GM10248 (cell line): ENCODE measurements around the gene CEP68.
"Not testable (repeated sequence)": the region's sequence is repeated elsewhere in the genome, so short reads cannot be mapped to it uniquely, and the experiment has no call there.

ENCODE experiments used
- CTCF ChIA-PET: fragments of 300-600 bp; sonication (Branson Sonifier 250); formaldehyde crosslinking; extraction: SDS; loops from one replicate; lab custom pipeline; 2021; ENCODE audit warnings: antibody characterized with exemption; lab: Yijun Ruan, JAX
- POLR2A ChIA-PET: fragments of 350-650 bp; sonication (Branson Sonifier 250); formaldehyde crosslinking; extraction: SDS; loops from one replicate; lab custom pipeline; 2020; ENCODE audit warnings: antibody characterized with exemption; lab: Yijun Ruan, JAX
- DNase-seq: peaks from one replicate; pipeline ENCODE4 v3.0.0; 2012; ENCODE audit errors: extremely low spot score
- CTCF ChIP-seq: IDR thresholded peaks from 2 replicates; pipeline ENCODE4 v1.5.1; 2012; ENCODE audit warnings: mild to moderate bottlenecking, low read depth; ENCODE audit errors: extremely low read depth, missing control alignments, control extremely low read depth

CEP68 gene

GRCh38 chr2:65129286-65129825, 73.1 kb downstream of the CEP68 start:
- no peak for TF ChIP-seq CTCF
- ChIA-PET POLR2A (interaction anchor here (0.5 to 2.1 kb wide), 9 partner anchors 9 to 212 kb away, joined by 3 to 29 read pairs (median 4); partner anchors contain the start of gene ACTR2), CTCF (interaction anchor here (0.6 to 3.0 kb wide), 21 partner anchors 10 to 475 kb away, joined by 3 to 19 read pairs (median 4); no protein-coding TSS in a partner anchor)

GRCh38 chr2:65129826-65130663, 73.8 kb downstream of the CEP68 start, which contains the start of gene RAB1A:
Gene RAB1A, minus strand, starts transcription at chr2:65130106. Its CDS starts 191 bp downstream, at chr2:65129915.
- POLR2A ChIA-PET: interaction anchor here (0.5 to 2.1 kb wide), 18 partner anchors 8 to 595 kb away, joined by 3 to 29 read pairs (median 4); partner anchors contain the start of gene ACTR2

More at GRCh38 chr2:65129286-65129825, 73.1 kb downstream of the CEP68 start:
- peak; percentile 20 for DNase-seq

GRCh38 chr2:65130664-65131175, 74.5 kb downstream of the CEP68 start:
- no peak for TF ChIP-seq CTCF
- no peak for DNase-seq
- ChIA-PET POLR2A (interaction anchor here (0.6 to 2.1 kb wide), 15 partner anchors 8 to 596 kb away, joined by 3 to 29 read pairs (median 4); partner anchors contain the start of gene ACTR2), CTCF (interaction anchor here (0.6 to 3.0 kb wide), 16 partner anchors 9 to 474 kb away, joined by 3 to 19 read pairs (median 4); partner anchors contain the start of gene ACTR2)

More at GRCh38 chr2:65129826-65130663, 73.8 kb downstream of the CEP68 start, which contains the start of gene RAB1A:
- CTCF ChIA-PET: interaction anchor here (0.6 to 3.0 kb wide), 23 partner anchors 10 to 474 kb away, joined by 3 to 19 read pairs (median 4); partner anchors contain the start of gene ACTR2
- peak; percentile 52 for TF ChIP-seq CTCF
- DNase-seq: peak; percentile 98

GRCh38 chr2:65132930-65133329, 76.7 kb downstream of the CEP68 start:
- CTCF ChIA-PET: interaction anchor here (1.0 to 1.8 kb wide), 3 partner anchors 15 to 441 kb away, joined by 3 to 5 read pairs (median 4); no protein-coding TSS in a partner anchor
- POLR2A ChIA-PET, DNase-seq: not testable (repeated sequence)

- TF ChIP-seq CTCF: no peak
- CTCF ChIA-PET: interaction anchor here (1.0 to 2.3 kb wide), 10 partner anchors 12 to 69 kb away, joined by 3 to 11 read pairs (median 4); no protein-coding TSS in a partner anchor
- POLR2A ChIA-PET: no interaction called here
- no peak for DNase-seq
These were observed 77.4 kb downstream of the CEP68 start for GRCh38 chr2:65133626-65134025.

GRCh38 chr2:65134158-65134557, 77.9 kb downstream of the CEP68 start:
- DNase-seq: no peak
- ChIA-PET CTCF (interaction anchor here (0.9 to 2.3 kb wide), 10 partner anchors 12 to 83 kb away, joined by 3 to 11 read pairs (median 4); no protein-coding TSS in a partner anchor), POLR2A (no interaction called here)
- no peak for TF ChIP-seq CTCF
